Stimulated activated CD4-positive, alpha-beta T cell treated with anti-CD3 and anti-CD28 coated beads, Interleukin-15, amount 100 ng/mL, for 1 hour (primary cell): ENCODE measurements around the gene AVEN.

ENCODE experiments used
- DNase-seq, 2 donors: peaks; one replicate each; pipeline ENCODE4 v3.0.0-alpha.2; 2020; ENCODE audit warnings: low read depth in 1 of 2, low spot score in 1 of 2

Gene AVEN

DNA sequence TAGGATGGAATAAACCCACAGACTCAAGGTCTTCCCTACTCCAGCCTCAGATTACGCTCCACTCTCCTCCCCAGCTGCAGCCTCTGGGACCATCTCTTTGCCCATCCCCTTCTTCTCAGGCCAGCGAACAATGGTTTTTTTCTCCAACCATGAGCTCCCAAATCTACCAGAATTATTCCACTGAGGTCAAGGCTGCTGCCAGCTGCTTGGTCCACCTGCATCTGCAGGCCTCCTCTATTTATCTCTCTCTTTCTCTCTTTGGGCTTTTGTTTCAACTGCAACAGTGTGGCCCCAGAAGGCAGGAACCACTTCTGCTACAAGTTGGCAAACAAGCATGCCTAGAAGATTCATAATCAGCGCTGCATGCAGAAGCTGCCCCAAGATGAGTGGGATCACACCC is 51.6 kb downstream of the AVEN start:
- DNase-seq, result no peak

DNA sequence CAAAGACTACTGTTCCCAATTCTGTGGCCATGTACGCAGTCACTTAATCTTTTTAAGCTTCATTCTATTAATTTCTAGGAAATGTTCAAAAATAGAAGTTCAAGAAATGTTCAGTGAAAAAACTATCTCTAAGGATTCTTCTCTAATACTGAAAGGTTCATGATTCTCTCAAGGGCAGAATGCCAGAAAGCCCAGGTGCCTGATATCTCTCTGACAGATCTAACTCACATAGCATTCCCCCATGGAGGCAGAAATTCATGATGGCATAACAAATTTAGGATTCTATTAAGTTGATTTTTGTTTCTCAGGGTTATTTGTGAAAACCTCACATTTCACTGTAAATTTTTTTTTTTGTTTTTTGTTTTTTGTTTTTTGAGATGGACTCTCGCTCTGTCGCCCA is 53.3 kb downstream of the AVEN start:
- no peak for DNase-seq

DNA sequence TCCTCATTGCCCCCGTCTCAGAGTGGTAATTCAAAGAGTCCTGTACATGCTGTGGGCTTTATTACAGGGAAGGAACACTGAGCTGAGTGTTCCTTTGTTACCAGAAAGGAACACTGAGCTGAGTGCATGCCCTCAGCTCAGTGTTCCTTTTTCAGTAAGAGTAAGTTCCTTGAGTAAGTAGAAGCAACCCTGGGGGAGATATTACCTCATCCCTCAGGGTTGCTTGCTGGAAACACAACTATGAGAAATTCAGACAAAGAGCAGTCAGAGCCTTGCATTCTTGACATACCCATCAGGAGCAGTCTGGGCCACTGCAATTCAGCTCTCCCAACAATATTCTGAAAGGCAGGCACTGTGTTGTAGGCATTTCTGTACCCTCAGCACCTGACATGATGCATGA is 53.7 kb downstream of the AVEN start:
- no peak for DNase-seq

DNA sequence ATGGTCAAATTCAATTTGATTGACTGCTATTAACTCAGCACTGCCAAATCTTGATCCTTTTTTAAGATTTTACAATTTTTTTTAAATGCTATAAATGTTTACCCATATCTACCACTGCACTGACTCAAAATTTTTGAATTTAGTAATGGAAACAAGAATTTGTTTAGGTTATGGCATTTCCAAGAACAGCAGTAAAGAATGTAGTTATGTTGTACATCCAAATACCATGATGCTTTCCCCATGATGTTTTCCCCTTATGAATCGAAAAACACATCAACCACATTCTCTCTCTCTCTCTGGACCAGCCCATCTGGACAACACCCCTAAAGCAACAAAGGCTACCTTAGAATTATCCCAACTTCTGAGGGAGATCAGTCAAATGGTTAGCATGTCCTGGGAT is 56.5 kb downstream of the AVEN start:
- DNase-seq, result no peak

DNA sequence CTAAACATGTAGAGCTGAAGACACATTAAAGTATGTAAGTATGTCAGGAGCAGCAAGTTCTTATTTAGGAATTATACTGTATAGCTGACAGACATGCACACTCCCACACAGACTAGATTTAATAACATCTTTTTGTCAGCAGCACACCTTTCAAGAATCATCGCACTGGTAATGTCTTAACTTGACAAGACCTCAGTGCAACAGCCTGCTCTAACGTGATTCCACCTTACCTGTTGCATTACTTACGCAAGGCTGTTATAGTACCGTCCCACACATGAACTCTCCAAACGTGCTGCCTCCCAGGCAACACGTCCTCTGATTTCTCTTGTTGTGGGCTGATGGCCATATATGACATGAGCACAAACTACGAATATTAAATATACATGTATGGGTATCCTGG is 58.8 kb downstream of the AVEN start:
- DNase-seq, result no peak

DNA sequence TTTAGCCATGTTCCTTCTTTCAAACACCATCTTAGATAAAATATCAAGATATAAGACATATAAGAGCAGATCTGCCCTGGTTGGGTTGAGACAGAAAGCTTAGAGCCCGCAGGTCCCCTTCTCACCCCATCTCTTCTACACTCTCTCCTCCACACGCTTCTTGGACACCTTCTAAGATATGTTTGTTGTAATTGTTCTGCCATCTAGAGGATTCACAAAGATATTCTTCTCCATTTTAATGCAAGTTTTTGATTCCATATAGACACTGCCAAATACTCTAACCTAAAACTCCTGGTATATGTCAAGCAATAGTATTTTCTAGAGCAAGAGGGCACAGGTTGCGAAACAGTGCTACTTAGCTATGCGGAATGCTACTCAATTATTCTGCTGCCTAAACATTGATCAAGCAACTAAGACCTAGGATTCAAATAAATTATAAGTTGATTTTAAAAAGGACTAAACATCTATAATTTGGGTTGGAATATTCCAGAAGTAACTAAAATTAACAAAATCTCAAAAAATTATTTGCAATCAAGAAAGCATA is 63.9 kb downstream of the AVEN start:
- no peak for DNase-seq

DNA sequence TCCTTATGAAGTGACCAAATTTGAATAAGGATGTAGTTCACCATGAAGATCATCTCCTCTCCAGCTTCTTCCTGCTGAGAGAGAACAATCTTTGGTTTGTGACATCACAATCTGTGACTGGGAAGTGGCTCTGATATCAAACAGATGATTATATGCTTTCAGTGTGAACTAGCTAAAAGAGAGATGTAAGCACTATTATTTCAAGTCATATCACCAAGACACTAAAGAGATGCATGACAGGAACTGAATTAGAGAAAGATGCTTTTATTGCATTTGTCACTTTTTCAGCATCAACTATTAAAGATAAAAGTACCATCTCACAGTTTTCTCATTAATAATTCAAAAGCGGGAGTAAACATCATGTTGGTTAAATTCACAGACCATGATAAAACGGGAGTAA is 67.2 kb downstream of the AVEN start:
- no peak for DNase-seq

DNA sequence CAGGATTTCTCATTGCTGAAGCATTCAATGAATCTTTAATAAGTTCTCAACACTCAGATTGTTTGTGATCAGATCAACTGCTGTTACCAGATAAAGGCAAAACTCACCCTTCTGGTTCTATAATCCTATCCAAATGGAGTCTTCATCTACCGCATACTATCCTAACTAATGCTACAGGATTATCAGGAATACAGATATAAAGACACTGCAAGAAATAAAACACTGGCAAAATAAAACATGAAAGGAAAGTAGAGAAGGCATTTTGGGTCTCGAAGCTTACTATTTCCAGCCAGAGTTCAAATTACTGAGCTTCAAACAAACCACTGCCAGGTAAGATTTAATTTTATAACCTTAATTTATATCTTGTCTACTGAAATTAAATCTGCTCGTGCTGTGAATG is 70.2 kb downstream of the AVEN start:
- DNase-seq, result no peak

DNA sequence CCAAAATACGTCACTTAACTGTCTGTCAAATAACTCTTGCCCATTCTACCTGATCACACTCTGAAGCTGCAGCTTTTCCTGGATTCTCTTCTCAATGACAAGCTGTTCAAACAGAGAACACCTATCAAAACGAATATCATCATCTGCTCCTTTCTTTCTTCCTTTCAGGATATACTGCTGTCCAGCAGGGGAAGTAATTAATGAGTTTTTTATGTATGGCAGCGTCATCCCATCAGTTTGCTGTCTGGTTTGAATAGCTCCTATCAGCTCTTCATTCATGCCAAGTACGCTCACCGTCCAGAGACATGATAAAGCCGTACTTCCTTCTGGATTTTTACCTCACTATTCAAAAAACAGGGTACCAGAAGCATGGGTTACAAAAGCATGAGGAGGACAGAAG is 70.8 kb downstream of the AVEN start, which contains the start of gene CHRM5:
CHRM5 (plus strand) TSS at position 274 of the 400 bp plus-strand sequence. CDS start 94,221 bp downstream, outside the sequence.
- no peak for DNase-seq

DNA sequence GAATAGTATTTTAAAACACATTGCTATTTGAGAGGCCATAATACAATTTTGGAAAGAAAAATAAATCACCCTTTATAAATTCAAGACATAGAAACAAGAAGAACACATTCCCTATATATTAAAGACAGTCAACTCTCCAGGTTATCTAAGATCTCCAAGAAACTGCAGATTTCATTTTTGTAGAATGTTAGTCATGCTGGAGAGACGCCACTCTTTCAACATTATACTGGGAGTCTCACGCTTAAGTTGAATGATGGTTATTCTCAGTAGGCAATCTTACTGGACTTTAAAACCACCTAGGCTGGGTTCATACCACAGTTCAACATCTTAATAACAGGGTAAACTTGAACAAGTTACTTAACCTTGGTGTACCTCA is 74.4 kb downstream of the AVEN start:
- DNase-seq, result no peak

DNA sequence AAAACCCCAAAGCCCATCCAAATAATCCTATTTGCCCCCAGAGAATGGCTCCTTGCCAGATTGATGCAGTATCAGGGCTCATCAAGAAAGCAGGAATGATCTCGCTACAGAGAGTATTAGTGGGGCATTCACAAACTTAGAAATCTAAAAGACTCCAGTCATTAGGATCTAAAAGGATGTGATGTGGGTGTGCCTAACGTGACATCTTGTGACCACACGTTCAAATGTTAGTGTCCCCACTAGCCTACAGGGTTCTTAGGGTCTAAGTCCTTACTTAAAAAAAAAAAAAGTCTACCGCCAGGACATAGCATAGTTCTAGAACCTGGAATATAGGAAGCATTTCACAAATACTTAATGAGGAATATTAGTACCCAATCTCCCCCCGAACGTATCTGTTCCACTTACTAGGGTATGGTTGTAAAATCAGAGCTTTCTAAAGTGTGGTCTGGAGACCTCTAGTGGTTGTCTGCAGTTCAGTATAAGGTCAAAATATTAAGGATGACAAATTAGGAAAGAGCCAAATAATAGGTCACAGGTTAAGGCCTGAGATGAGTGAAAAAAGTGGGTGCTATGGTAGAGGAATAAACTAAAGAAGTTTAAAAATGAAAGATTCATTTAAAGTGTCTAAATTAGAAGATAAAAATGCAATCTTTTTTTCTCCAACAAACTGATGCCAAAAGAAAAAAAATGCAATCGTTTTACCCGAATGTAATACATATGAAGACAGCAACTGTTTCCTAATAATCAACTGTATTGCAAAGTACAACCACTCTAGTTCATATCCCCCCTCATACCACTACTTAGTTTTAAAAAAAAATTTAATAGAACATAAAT is 75.0 kb downstream of the AVEN start:
- no peak for DNase-seq

DNA sequence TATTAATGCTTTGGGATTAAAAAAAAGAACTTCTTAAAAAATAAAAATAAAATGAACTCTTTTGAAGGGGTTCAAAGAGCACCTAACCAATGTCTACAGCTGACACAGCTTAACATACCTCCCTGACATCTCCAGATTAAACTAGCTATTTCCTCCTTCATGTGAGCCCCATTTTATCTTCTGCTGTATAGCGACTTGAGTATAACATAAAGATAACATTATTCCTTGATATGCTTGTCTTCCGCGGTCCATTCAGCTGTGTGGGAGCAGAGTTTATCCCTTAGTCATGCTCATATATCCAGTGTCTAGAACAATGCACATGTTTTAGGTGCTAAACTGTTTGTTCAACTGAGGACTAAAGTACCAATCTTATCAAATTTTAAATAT is 78.5 kb downstream of the AVEN start:
- no peak for DNase-seq

DNA sequence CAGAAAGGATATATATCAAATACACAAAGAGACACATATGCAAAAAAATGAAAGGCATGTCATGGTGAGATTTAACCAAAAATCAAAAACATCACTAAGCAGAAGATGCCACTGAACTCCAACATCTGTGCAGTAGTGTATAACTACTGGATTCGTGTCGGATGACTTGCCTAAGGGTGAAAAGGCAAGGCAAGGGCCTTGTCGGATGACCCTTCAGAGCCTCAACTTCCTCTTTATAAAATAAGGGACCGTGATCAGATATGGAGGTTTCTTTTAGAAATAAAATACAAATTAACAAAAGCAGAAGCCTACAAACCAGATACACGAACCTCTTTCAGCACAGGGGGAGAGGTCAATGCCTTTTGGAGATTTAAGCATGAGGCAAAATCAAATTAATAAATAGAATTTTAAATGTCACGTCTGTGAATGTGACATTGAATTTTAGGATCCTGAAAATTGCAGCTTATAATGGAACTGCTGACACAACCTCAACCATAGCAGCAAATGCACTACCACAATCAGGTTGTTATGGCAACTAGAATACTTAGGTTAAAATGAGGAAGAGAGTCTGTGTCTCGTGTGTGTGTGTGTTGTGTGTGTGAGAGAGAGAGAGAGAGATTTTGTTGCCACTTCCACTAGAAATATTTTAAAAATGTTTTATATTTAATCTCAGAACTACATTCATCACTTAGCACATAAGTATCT is 79.0 kb downstream of the AVEN start:
- DNase-seq, result no peak

DNA sequence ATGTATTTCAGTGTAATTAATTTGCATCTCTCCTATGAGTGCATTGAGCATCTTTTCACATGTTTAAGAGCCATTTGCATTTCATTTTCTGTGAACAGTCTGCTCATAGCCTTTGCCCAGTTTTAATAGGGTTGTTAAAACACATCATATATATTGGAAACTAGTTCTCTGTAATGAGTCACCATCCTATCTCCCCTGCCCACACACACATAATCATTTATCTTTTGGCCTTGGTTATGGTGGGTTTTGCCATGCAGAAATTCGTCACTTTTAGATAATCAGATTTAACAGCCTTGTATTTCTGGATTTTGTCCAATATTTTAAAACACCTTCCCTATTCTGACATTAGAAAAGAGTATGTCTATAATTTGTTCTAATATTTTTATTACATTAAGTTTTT is 82.6 kb downstream of the AVEN start:
- DNase-seq, result no peak

DNA sequence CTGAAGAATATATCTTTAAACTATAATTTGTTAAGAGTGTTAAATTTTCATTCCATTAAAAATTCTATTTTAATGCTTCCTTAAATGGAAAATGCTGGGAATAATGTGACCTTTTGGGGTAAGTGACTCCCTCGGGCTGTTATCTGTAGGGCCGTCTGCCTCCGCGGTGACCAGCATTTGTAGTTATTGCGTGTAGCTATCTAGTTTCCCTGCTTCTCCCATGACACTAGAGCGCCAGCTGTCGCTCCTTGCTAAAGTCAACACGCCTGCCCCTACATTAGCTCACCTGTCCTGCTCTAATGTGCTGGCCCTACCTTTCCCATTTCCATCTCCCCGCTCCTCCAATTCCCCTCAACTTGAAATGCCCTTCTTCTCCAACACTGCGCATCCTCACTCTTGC is 83.1 kb downstream of the AVEN start:
- DNase-seq, result no peak

DNA sequence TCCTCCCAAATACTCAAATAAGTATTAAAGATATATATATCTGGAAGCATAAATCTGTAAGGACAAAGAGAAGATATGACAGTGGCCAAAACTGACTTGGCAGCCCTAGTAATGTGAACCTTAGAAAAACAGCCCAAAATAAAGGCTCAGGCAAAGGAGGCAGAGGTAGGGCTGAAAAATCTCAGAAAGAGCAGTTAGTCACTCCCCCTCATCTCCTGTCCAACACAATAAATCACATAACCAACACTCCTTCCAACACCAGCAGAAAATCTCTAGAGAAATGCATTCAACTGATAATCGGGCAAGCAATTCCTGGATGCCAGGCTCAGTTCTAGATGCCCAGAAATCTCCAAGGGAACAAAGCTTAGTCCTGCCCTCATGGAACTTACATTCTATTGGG is 92.9 kb downstream of the AVEN start:
- no peak for DNase-seq

DNA sequence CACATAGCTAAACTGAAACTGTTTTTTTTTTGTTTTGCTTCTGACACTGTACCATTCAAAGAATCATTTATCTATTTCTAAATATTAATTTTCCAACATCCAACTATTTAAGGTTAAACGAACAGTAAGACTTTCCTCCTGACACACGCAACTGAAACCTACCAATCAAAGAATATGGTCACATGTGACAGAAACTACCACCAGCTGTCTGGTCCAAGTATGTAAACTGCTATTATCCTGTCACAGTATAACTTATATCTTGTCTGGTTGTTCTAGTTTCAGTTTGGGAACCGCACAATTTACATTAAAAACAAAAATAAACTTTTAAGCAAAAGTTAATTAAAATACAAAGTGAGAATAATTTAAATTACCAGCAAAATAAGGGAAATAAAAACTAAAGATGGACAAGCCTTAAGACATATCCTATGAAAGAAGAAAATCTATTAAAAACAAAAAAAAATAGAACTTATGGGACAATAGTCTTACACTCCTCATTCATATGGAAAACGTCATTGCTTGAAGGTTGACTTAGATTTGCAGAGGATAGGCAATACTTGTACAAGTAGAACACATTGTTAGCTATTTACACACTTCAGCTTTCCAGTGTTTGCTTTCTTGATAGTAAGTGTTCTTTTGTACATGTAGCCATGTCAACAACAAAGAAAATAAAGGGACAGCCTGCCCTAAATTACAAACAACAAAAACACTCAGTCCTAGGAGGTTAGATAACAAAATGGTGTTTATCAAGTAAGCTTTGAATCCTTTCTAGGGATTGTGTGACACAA is 97.5 kb downstream of the AVEN start:
- DNase-seq, result no peak

DNA sequence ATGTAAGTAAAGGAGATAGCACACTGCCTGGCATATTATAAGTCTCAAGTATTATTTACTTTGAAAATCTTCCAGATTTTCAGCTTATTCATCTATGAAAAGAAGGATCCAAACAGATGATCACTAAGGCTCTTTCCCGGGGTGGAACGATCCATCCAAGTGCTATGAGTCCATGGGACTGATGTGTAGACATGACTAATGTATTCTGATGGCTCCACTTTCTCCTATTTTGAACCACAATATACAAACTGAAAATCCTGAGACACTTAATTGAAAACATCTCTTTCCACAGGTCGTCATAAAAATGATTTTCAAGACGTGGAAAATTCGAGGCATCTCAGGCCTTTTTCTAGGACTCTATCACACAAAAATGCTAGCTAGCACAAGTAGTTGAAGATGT is 104.1 kb downstream of the AVEN start:
- DNase-seq, result no peak

DNA sequence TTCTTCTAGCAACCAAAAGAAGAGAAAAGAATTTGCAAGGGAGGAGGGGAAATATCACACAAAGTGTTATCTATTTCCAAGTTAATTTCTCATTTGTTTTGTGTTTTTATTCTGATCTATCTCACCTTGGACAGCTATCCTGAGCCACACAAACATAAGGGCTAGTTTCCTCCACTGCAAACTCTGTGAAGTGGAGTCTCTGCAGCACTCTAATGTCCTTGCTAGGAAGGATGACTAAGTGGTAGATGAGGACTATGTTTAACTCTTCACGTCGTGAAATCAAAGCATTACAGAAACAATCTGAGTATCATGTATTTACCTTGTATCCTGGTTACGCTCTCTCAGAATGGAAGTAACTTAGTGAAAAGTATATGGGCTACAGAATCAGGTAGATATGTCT is 104.6 kb downstream of the AVEN start:
- DNase-seq, result no peak

DNA sequence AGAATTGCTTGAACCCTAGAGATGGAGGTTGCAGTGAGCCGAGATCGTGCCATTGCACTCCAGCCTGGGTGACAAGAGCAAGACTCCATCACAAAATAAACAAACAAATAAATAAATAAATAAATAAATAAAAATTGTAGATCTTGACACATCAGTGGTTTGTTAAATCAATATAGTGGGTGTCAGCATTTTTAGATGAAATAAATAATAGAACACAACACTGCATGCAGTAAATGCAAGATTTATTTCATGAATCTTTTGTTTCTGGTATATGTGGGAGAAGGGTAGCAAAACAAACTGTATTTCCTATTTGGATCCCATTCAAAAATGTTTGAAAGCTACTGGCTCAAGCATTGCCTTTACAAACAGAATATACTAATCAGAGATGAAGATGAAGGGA is 106.3 kb downstream of the AVEN start:
- DNase-seq, result no peak

DNA sequence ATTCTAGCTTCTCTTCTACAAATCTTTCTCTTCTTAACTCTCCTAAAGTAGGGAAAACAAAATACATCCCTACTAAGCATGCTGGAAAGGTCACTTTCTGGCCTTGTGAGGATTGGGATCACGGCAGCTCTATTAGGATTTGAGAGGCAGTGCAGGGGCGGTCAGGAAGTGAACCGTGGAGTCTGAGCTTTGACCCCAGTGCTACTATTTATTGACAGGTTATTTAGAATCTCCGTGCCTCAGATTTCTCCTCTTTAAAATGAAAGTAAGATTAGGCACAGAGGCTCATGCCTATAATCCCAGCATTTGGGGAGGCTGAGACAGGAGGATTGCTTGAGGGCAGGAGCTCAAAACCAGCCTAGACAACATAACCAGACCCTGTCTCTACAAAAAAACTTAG is 112.7 kb downstream of the AVEN start:
- no peak for DNase-seq

DNA sequence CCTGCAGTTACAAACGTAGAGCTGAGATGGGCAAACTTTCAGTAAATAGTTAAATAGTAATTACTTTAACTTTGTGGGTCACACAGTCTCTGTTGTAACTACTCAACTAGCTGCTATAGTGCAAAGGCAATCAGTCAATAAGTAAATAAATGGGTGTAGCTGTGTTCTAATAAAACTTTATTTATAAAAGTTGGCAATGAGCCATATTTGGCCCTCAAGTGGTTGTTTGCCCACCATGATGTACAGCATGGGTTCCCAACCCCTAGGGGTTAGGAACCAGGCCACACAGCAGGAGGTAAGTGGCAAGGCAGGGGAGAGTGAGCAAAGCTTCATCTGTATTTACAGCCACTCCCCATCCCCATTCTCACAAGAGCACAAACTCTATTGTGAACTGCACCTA is 115.6 kb downstream of the AVEN start:
- DNase-seq, result no peak
